Kidney capillary endothelial cell (primary cell): Measurements from ENCODE around the gene DHX38.

Experiments
- DNase-seq: peaks from one replicate; pipeline ENCODE4 v3.0.0-alpha.2; 2018; ENCODE audit warnings: low spot score

DHX38 gene

DNA sequence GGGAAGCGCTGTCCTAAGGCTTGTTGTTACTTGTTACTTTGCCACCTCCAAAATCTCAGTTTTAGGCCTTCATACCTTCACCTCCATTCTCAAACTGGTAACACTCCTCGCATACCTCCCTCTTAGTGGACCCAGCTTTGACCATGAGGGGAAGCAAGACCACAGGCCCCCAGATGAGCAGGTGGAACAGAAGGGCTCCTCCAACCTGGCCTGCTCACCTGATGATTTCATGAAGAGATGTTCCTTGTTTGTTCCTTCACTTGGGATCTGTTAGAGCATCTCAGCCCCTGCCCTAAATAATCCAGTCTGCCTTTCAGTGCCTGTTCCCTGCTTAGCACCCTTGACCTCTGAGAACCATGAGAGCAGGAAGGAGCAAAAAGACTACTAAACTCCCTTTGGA lies 28.7 kb downstream of the DHX38 start:
- DNase-seq: no peak

DNA sequence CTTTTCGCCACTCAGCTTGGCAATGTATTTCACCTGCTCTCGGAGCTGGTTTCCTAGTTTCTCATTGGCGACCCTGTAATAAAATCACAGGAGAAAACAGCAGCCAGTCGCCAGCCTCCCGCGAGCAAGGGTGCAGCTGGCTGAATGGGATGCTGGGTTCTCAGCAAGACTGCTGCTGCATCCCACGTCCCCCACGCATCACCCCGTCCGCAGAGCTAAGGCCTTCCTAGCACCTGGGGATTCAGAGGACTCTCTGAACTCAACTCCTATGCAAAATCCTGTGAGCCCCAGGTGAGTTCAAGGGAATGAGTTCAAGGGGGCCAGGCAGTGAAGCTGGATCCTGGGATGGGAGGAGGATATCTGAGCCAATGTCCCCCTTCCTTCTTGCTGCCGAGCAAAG lies 29.3 kb downstream of the DHX38 start:
- no peak for DNase-seq

DNA sequence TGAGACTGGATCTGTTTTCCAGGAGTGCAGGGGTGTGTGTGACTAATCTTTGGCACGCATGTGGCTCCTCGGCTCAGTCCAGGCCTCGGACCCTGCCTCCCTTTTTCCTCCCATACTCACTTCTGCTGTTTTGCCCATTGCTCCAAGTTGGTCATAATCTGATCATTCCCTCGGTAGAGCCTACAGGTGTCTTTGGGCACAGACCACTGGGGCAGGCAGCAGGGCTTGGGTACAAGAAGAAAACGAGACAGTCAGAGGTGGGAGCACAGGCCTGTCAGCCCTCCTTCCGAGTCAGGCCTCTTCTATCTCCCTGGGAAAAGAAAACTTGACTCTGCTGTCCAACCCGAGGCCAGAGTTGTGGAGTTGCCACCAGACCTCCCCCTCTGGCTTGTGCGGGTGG lies 29.8 kb downstream of the DHX38 start:
- no peak for DNase-seq

DNA sequence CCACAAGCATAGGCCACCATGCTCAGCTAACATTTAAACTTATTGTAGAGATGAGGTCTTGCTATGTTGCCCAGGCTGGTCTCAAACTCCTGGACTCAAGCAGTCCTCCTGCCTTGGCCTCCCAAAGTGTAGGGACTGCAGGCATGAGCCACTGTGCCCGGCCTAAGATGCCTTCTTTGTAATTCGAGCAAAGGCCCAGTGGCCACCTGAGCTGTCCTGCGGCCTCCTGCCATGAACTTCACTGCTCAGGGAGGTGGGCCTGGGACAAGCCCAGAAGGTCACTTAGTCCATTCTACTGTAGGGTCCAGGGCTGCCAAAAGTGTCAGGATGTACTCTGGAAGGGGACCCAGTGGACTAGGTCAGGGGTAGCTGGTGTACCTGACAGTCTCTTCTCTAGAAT lies 30.5 kb downstream of the DHX38 start:
- no peak for DNase-seq

DNA sequence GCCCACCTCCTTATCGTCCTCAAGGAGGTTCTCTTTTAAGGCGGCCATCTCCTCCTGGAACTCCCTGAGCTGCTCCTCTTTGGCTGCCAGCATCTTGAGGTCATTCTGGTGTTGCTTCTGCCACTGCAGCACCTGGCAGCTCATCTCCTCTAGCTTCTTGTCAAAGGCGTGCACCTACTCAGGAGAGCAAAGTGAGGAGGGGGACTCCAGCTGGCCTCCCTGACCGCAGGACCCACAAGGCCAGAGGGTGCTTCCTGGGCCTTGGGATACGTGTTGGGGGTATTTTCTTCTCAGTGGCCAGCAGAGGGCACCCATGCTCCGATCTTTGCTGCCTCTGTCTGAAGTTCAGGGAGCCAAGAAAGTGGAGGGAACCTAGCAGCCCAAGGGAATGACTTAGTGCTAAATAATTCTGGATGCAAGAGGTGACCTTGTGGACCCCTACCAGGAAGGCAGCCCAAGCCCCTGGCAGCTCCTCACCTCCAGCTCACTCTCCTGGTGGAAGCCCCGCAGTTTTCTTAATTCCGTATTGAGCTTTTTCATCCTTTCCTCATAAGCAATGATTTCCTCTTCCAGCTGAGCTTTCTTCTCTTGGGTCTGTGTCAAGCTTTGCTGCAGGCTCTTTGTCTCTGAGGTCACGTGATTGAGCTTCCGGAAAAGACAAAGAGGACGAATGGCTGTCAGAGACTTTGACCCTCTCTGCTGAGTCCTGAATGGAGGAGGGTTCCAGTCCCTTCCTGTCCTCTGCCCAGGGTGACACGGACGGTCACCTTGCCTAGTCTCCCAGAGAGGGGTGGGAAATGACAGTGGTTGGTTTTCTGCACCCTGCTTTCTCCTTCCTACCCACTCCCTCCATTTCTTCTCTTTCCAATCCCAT lies 31.4 kb downstream of the DHX38 start:
- DNase-seq: peak; percentile 62

DNA sequence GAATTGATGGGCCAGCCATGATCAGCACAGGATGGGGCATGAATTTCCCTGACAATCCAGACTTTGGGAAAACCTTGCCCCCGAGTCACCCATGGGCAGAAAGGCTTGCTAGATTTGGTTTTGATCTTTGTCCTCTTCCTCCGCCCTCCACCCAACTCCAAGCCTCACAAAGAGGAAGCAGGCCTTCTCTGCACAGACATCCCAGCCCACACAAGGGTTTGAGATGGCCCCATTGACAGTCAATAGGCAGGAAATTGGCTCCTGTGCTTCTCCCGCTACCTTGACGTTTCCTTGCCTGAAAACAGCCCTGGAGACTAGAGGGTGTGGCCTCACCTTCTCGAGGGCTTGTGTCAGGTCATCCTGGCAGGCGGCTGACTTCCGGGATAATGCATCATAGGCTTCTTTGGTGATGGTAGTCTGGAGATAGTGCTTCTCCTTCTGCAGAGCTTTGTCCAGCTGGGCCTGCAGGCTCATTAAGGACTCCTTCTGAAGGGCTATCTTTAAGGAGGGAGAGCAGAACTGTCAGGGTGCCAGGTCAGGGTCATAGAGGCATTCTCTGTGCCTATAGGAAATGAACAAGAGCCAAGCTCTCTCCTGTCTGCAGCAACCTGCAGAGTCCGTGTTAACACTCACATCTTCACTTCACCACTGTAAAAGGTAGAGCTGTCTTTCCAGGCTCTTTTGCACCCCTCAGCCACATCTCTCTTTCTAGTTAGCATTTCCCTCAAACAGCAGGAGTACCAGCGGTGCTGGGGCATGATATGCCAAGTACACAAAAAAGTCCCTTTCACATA lies 32.2 kb downstream of the DHX38 start:
- DNase-seq: no peak

DNA sequence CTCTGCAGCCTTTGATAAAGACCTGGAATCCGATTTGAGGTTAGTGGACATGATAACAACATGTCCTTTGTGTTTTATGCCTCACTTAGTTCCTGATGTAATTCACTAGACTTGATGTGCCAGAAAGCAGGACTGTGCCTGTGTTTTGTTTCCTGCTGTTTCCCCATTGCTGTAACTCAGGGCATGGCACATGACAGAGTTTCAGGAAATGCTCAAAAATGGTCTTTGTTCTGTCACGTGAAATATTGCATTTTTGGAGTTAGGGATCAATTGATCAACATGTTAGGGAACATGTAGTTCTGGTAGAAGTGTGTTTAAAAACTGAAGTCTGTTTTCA lies 32.8 kb downstream of the DHX38 start:
- DNase-seq: no peak

DNA sequence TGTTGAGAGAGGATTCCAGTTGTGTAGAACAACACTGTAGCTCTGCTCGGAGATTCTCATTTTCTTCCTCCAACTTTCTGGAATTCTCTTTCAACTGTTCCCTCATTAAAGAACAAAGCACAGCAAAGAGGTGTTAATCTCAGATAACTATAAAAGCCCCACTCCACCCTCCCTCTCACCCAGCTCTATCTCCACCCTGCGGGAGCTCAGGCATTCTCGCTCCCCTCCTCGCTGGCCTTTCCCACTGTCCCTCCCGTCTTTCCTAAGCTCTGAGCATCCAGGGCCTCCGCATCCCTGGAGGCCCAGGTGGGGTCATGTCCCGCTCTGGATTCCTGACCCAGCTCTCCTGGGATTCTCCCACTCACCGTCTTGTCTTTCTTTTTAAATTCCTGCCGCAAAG lies 35.1 kb downstream of the DHX38 start:
- DNase-seq: no peak

DNA sequence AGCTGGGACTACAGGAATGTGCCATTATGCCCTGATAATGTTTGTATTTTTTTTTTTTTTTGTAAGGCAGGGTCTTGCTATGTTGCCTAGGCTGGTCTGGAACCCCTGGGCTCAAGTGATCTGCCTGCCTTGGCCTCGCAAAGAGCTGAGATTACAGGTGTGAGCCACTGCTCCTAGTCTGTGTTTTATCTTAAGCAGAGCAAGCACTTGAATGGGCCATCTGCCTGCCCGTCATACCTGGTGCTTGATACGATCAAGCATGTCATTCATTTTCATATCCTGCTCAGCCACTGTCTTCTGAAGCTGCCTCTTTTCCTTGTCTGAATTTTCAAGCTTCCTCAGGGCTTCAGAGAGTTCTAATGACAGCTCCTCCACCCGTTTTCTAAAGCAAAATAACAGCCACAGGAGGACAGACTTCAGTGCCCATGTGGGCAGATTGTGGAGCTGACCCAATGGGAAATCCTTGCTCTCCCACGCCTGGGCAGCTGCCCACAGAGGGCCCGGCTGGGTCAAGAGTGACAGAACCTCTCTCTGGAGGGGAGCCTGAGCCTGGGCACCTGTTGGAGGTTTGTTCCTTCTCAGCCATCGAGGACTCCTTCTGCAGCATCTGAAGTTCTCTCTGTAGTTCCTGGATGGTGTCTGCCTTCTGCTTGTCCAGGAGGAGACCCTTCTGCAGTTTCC lies 36.5 kb downstream of the DHX38 start:
- no peak for DNase-seq

DNA sequence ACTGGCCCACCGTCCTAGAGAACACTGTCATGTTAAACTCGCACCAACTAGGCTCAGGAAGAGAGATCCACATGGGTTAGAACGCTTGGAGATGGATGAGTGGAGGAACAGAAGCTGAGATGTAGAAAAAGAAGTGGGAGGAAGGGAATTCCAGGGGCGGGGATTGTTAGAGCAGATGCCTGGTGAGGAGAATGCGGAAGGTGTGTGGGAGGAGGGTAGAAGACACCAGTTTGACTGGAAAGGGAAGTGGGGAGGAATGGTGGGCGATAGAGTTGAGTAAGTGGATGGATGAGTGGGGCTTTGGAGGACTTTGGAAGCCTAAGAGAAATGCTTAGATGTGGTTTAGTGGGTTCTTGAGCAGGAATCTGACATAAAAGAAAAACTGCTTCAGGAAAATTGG lies 37.4 kb downstream of the DHX38 start:
- no peak for DNase-seq

DNA sequence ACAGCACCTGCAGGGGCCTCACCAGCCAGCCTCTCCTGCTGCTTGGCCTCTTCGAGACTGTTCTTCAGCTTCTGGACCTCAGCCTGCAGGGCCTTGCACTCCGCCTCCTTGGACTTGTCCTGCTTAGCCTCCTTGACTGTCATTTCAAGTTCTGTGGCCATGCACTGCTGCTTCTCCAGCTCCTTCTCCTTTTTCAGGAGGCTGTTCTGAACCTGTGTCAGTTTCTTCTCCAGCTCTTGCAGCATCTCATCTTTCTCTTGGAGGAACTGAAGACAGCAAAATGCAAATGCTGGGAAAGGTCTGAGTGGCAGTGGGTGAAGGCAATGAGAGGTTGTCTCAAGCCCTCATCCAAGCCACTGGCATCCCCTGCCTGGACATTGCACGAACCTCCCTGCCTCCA lies 39.1 kb downstream of the DHX38 start:
- DNase-seq: no peak

DNA sequence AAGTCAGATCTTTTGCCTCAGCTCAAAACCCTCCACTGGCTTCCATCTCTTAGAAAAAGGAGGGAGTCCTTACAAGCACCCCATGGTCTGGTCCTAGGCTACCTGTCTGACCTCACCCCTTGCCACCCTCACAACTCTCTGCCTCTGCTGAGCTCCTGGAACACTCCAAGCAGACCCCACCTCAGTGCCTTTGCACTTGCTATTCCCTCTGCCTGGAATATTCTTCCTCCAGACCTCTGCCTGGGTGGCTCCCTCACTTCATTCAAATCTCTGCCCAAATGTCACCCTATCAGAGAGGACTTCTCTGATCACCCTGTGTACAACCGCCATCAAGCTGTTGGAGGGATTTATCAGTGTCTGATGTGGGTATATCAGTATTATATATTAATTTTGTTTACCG lies 40.9 kb downstream of the DHX38 start:
- DNase-seq: no peak

DNA sequence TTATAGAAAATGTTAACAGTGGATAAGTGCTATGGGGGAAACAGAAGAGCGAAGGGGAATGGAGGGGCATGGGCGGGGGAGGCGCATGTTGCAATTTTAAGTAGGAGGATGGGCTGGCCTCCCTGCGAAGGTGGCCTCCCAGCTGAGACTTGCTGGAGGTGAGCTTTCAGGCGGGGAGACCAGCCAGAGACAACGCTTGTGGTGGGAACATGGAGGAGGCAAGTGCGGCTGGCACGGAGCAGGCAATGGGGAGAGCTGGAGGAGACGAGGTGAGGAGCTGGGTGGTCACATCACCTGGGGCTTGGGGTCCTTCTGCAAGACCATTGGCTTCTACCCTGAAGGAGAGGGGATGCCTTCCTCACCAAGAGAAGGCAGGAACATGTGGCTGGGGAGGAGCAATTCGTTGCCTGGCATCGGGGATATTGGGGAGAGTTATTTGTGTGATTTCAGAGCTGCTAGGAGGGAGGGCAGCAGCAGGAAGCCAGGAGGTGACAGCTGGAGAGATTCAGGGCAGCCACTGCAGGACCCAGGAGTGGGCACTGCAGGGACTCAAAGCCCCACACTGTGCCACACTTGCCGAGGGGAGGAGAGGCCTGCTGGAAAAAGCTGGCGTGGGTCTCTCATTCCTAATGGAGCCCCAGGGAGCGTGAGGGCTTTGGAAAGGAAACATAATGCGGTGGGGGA lies 43.9 kb downstream of the DHX38 start:
- no peak for DNase-seq

DNA sequence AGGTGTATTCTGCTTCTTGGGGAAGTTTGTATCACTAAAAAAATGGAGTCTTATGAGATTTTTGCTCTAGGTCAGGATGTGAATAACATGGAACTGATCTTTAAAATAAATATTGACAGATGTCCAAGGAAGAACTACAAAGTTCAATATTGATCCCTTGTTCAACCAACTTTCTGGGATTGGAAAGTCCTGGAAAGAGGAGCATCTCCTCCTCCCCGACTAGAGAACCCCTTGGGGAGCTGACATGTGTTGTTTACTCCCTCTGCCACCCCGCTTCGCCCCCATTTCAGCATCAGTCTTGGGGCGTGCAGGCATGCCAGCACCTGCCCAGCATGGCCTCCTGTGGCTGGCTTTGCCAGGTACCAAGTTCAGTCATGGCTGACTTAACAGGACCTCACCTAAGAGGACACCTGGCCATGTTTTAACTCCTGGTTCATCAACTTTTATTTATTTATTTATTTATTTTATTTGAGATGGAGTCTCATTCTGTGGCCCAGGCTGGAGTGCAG lies 44.5 kb downstream of the DHX38 start:
- DNase-seq: no peak

DNA sequence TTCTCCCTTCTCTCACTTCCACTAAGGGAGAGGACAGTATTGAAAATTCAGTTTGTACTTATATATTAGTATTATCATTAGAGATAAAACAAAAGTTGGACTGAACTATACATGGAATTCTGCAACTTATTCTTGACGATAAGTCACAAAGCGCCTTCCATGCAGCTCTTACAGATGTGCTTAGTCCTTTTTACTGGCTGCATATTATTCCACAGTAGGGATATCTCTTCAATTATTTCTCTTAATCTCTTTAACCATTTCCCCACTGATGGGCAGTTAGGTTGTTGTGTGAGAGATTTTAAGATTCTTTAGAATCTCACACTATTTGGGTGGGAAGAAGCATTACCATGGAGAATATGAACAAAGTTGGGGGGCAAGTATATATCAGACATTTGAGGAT lies 46.3 kb downstream of the DHX38 start:
- DNase-seq: no peak

DNA sequence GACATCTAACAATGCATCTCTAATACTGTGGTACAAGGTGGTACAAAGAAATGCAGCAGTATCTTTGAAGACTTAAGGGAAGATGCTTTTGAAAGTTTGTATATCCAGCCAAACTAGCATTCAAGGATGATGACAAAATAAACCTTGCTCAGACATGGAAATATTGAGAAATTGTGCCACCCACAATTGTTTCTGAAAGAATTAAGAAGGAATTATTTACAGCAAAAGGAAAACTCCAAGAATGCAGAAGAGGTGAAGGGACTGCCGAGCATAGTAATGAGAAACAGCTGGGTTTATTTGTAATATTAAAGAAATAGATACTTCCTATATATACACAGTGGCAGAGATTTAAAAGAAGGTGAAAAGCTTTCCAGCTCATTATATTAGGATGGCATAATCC lies 48.8 kb downstream of the DHX38 start:
- DNase-seq: no peak

DNA sequence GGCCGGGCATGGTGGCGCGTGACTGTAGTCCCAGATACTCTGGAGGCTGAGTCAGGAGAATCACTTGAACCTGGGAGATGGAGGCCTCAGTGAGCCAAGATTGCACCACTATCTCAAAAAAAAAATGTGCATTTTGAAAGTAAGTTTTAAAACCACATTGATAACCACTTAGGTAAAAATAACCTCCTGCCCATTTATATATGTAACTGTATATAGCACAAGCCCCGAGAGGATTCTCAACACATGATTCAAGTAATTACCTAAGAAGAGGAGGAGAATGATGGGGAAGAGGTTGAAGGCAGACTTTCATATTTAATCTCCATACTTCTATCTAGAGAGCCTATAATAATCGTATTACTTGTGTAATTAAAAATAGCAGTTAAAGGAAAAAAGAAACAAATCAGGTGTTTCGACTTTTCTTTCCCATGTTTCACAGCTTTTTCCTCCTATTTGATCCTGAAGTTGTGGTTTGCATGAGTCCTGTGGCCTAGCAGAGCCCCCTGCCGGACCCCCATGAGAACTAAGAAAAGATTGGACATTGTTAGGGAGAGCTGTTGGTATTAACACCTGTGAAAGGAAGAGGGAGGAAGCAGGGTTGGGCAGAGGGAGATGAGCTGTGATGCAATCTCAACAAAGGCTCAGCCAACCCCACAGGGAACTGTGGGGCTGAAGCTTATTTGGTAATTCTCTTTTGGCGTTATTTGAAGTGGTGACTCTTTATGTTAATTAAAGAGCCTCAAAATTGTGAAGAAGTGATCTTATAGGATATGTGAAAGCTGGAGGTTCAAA lies 56.2 kb downstream of the DHX38 start:
- no peak for DNase-seq

DNA sequence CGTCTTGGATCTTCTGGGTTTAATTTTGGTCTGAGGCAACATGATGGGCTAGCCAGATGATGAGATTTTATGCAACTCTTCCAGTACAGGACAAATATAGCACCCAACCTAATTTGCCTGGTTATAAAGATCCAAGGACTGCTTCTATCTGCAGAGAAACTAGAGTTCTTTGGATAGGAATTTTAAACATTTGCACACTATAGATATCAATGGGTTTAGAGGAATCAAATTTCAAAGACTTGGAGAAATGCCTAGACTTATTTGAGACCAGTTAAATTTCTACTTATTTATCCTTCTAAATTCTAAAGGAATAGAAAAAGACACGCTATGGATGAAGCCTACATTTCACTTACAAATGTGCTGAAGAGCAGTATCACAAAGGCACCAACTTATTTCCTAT lies 65.7 kb downstream of the DHX38 start:
- DNase-seq: no peak

DNA sequence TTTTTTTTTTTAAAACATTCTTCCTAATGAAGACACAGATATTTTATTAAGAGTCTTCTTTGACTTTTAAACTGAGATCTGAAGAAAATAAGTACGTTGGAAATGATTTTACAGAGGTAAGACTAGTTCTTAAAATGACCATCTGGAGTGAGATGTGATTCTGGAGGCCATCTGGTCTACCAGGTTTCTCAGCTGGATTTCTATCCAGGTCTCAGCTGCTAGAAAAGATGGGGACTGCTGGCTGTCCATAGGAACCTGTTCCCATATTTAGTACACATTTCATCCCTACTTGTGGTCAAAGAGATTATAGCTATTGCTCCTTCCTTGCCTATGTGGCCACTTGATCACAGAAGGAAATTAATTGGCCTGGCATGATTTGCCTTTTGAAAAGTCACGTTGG lies 66.2 kb downstream of the DHX38 start:
- DNase-seq: no peak

DNA sequence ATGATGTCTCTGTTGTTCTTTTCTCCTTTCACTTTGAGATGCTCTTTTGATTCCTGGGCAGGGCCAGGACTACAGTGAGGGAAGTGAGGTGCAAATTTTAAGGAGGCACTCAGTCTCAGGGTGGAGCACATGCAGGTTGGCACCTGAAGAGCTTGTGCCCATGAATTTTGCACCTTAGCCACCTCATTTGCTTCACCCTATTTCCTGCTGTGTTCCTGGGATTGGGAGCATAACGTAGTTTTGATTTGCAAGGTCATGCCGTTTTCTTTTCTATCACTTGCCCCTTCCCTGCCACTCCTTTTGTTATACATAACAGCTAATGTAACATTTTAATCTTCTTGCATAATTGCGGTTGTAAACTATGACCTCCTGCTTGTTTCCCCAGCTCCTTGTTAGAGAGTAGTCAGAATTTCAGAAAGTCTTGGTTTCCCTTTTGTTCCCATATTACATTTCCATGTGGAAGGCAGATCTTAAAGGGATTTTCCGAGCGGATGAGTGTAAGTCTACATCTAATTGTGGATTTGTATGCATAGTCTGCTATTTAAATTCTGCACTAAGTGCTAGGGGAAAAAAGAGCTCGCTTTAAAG lies 68.6 kb downstream of the DHX38 start:
- DNase-seq: no peak
